CD8-positive, alpha-beta memory T cell (primary cell): ENCODE data around the gene PRKACB. TPM values are rescaled to one million over a fixed set of nuclear protein-coding genes. Genes with fewer than 3 reads are reported as not detected.
"Not testable (repeated sequence)": the region's sequence is repeated elsewhere in the genome, so short reads cannot be mapped to it uniquely, and the experiment has no call there.

Experiments
- CTCF ChIA-PET: fragments of 350-600 bp; sonication (Branson Sonifier 250); formaldehyde crosslinking; loops from one replicate; lab custom pipeline; 2021; ENCODE audit warnings: antibody characterized with exemption; lab: Charles Lee
- POLR2A ChIA-PET: fragments of 350-600 bp; sonication (Branson Sonifier 250); formaldehyde crosslinking; loops from one replicate; lab custom pipeline; 2021; ENCODE audit warnings: antibody characterized with exemption; lab: Charles Lee
- DNase-seq, 5 donors: peaks; one replicate each; pipeline versions ENCODE4 v3.0.0 to v3.0.0-alpha.2; 2020 to 2022; ENCODE audit warnings: mixed read lengths in 1 of 5
- H3K27ac ChIP-seq: one replicate; pipeline ENCODE4 v1.7.0; 2013; ENCODE audit warnings: low read depth, mild to moderate bottlenecking, low read length, moderate library complexity
- H3K27me3 ChIP-seq: 2 replicates; pipeline ENCODE4 v1.7.0; 2013; ENCODE audit warnings: low read length, mild to moderate bottlenecking; ENCODE audit not compliant: insufficient read depth, poor library complexity, severe bottlenecking
- H3K36me3 ChIP-seq: 2 replicates; pipeline ENCODE4 v1.7.0; 2013; ENCODE audit warnings: mild to moderate bottlenecking, low read length, moderate library complexity; ENCODE audit not compliant: insufficient read depth
- H3K4me1 ChIP-seq: 2 replicates; pipeline ENCODE4 v1.7.0; 2013; ENCODE audit warnings: mild to moderate bottlenecking, low read length, moderate library complexity; ENCODE audit not compliant: insufficient read depth
- H3K4me3 ChIP-seq: 2 replicates; pipeline ENCODE4 v1.7.0; 2013; ENCODE audit warnings: mild to moderate bottlenecking, low read length
- H3K9me3 ChIP-seq: 2 replicates; pipeline ENCODE4 v1.7.0; 2013; ENCODE audit warnings: mild to moderate bottlenecking, low read length
- H3K27ac Mint-ChIP-seq, 8 donors: one replicate each; pipeline ENCODE4 v1.8.0; 2020 to 2021; ENCODE audit warnings: mixed read lengths in 8 of 8, mild to moderate bottlenecking in 6 of 8, inconsistent platforms in 3 of 8, moderate library complexity in 3 of 8
- H3K27me3 Mint-ChIP-seq, 2 donors: one replicate each; pipeline ENCODE4 v1.8.0; 2020 to 2021; ENCODE audit warnings: mixed read lengths in 2 of 2, mild to moderate bottlenecking in 1 of 2, moderate library complexity in 1 of 2
- H3K36me3 Mint-ChIP-seq, 3 donors: one replicate each; pipeline ENCODE4 v1.8.0; 2020 to 2021; ENCODE audit warnings: mixed read lengths in 3 of 3, inconsistent platforms in 1 of 3, mild to moderate bottlenecking in 1 of 3
- H3K4me1 Mint-ChIP-seq, 3 donors: one replicate each; pipeline ENCODE4 v1.8.0; 2020 to 2021; ENCODE audit warnings: mixed read lengths in 3 of 3, inconsistent platforms in 1 of 3, mild to moderate bottlenecking in 1 of 3
- H3K4me3 Mint-ChIP-seq, 7 donors: one replicate each; pipeline ENCODE4 v1.8.0; 2020 to 2021; ENCODE audit warnings: mixed read lengths in 7 of 7, mild to moderate bottlenecking in 6 of 7, moderate library complexity in 4 of 7, inconsistent platforms in 2 of 7
- H3K9me3 Mint-ChIP-seq, 5 donors: one replicate each; pipeline ENCODE4 v1.8.0; 2020 to 2022; ENCODE audit warnings: mixed read lengths in 5 of 5, mild to moderate bottlenecking in 3 of 5, moderate library complexity in 2 of 5, inconsistent platforms in 1 of 5
- polyA plus RNA-seq: library from polyadenylated mRNA; unstranded; fragments of 300-500 nt; fragmentation: Illumina TruSeq; gene quantifications from one replicate; pipeline ENCODE4 v1.2.3, GENCODE V29; 2021
- total RNA-seq, 2 experiments: library from RNA; stranded (reverse); gene quantifications; one replicate each; pipeline ENCODE4 v1.2.3, GENCODE V29; 2021

The PRKACB gene
- total and polyA plus RNA-seq, 3 experiments from 2014 or later: 47.7 to 97.5 (median 54.6) TPM

DNA sequence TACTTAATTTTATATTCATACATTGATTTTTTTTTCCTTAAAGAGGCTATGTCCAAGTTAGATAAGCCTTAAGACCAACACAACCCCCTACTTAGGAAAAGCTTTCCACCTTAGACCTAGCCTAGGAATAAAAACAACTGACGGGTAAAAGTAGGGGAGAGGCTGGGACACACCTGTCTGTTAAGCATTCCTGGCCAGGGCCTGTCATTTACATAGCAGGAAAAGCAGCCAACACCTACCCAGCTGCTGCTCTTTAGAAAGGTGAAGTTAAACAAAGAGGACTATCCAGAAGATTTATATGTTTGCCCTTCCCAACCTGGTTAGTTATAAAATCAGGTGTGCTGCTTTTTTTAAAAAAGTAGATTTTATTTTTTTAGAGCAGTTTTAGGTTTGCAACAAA lies 128.3 kb downstream of the PRKACB start:
- Histone ChIP-seq H3K4me3 (no peak overlapping the region), H3K27me3 (no peaks in the 10 kb centered on the region), H3K27ac (no peak overlapping the region), H3K9me3 (no peaks in the 10 kb centered on the region), H3K4me1 (no peaks in the 10 kb centered on the region), H3K36me3 (no peaks in the 10 kb centered on the region)
- no peak for DNase-seq
- peaks cover 7 to 13% (median 10%) of the 10 kb centered on the region in 3 donors for H3K4me1 Mint-ChIP-seq
- POLR2A ChIA-PET: no interaction called here
- no peak overlapping the region for H3K27ac Mint-ChIP-seq
- CTCF ChIA-PET: no interaction called here
- peaks cover 0 to 4% (median 0%) of the 10 kb centered on the region in 3 donors for H3K36me3 Mint-ChIP-seq
- H3K9me3 Mint-ChIP-seq: no peaks in the 10 kb centered on the region
- no peak overlapping the region for H3K4me3 Mint-ChIP-seq
- H3K27me3 Mint-ChIP-seq: peaks cover 0 to 3% of the 10 kb centered on the region in 2 donors

GRCh38 chr1:84277343-84278059 lies 133.4 kb downstream of the PRKACB start:
- no peak for DNase-seq
- H3K4me3 Mint-ChIP-seq: no peak overlapping the region
- no peaks in the 10 kb centered on the region for H3K36me3 ChIP-seq
- H3K4me1 Mint-ChIP-seq: no peaks in the 10 kb centered on the region
- no peak overlapping the region for H3K27ac ChIP-seq
- peaks cover 0 to 4% (median 0%) of the 10 kb centered on the region in 3 donors for H3K36me3 Mint-ChIP-seq
- no peaks in the 10 kb centered on the region for H3K9me3 Mint-ChIP-seq
- no peak overlapping the region for H3K27ac Mint-ChIP-seq
- ChIA-PET POLR2A (no interaction called here), CTCF (no interaction called here)
- H3K27me3 Mint-ChIP-seq: peaks cover 0 to 5% of the 10 kb centered on the region in 2 donors
- no peaks in the 10 kb centered on the region for H3K4me1 ChIP-seq
- H3K27me3 ChIP-seq: no peaks in the 10 kb centered on the region
- no peaks in the 10 kb centered on the region for H3K9me3 ChIP-seq
- no peak overlapping the region for H3K4me3 ChIP-seq

DNA sequence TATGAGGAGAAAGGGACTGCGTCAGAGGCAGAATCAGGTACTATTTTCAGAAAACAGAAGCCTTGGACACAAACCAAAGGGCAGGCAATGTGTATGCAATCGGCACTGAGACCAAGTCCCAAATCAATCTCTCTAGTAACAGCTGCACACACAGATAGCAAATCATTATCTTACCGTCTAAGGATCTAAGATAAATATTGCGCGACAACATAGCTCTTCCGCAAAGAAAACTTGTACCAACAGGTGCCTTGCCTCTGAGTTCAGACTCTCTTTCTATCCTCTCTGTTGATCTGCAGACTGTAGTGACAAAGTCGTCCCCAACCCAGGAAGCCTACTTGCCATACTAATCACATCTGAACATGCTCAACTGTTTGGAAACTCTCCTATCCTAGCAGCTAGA lies 134.8 kb downstream of the PRKACB start:
- Histone ChIP-seq H3K4me3 (no peak overlapping the region), H3K27me3 (no peaks in the 10 kb centered on the region), H3K36me3 (no peaks in the 10 kb centered on the region), H3K9me3 (no peaks in the 10 kb centered on the region), H3K4me1 (no peaks in the 10 kb centered on the region), H3K27ac (no peak overlapping the region)
- no peak for DNase-seq
- CTCF ChIA-PET: no interaction called here
- H3K9me3 Mint-ChIP-seq: no peaks in the 10 kb centered on the region
- no peak overlapping the region for H3K4me3 Mint-ChIP-seq
- H3K27me3 Mint-ChIP-seq: peaks cover 1 to 13% of the 10 kb centered on the region in 2 donors
- POLR2A ChIA-PET: no interaction called here
- no peak overlapping the region for H3K27ac Mint-ChIP-seq
- H3K36me3 Mint-ChIP-seq: no peaks in the 10 kb centered on the region
- H3K4me1 Mint-ChIP-seq: no peaks in the 10 kb centered on the region

GRCh38 chr1:84280912-84281311 lies 136.8 kb downstream of the PRKACB start:
- Histone ChIP-seq H3K9me3 (no peaks in the 10 kb centered on the region), H3K27me3 (peaks cover 5% of the 10 kb centered on the region), H3K27ac (no peak overlapping the region), H3K4me3 (no peak overlapping the region), H3K4me1 (no peaks in the 10 kb centered on the region), H3K36me3 (no peaks in the 10 kb centered on the region)
- no peak overlapping the region for H3K4me3 Mint-ChIP-seq
- no peak overlapping the region for H3K27ac Mint-ChIP-seq
- H3K27me3 Mint-ChIP-seq: peaks cover 3 to 29% of the 10 kb centered on the region in 2 donors
- H3K4me1 Mint-ChIP-seq: no peaks in the 10 kb centered on the region
- ChIA-PET CTCF (no interaction called here), POLR2A (no interaction called here)
- peaks cover 0 to 5% (median 4%) of the 10 kb centered on the region in 5 donors for H3K9me3 Mint-ChIP-seq
- no peak for DNase-seq
- peaks cover 0 to 9% (median 1%) of the 10 kb centered on the region in 3 donors for H3K36me3 Mint-ChIP-seq

- CTCF ChIA-PET: no interaction called here
- DNase-seq: no peak
- Mint-ChIP-seq H3K27ac (peak overlapping the region in 1 of 8 donors; percentile 1), H3K36me3 (peaks cover 0 to 22% (median 1%) of the 10 kb centered on the region in 3 donors), H3K9me3 (peaks cover 7 to 23% (median 20%) of the 10 kb centered on the region in 5 donors), H3K4me1 (no peaks in the 10 kb centered on the region), H3K4me3 (no peak overlapping the region), H3K27me3 (peaks cover 6 to 26% of the 10 kb centered on the region in 2 donors)
- H3K36me3 ChIP-seq: no peaks in the 10 kb centered on the region
- no peaks in the 10 kb centered on the region for H3K4me1 ChIP-seq
- H3K27me3 ChIP-seq: peaks cover 5% of the 10 kb centered on the region
- POLR2A ChIA-PET: no interaction called here
- no peaks in the 10 kb centered on the region for H3K9me3 ChIP-seq
- H3K27ac ChIP-seq: no peak overlapping the region
- H3K4me3 ChIP-seq: no peak overlapping the region
Observed at GRCh38 chr1:84282780-84283333, 138.8 kb downstream of the PRKACB start.

GRCh38 chr1:84283381-84283780 lies 139.3 kb downstream of the PRKACB start:
- ChIA-PET CTCF (no interaction called here), POLR2A (no interaction called here)
- Mint-ChIP-seq H3K27me3 (peaks cover 6 to 26% of the 10 kb centered on the region in 2 donors), H3K27ac (no peak overlapping the region), H3K36me3 (peaks cover 0 to 22% (median 1%) of the 10 kb centered on the region in 3 donors), H3K4me3 (no peak overlapping the region), H3K9me3 (peaks cover 7 to 24% (median 21%) of the 10 kb centered on the region in 5 donors), H3K4me1 (no peaks in the 10 kb centered on the region)
- H3K9me3 ChIP-seq: no peaks in the 10 kb centered on the region
- no peak overlapping the region for H3K27ac ChIP-seq
- H3K27me3 ChIP-seq: peaks cover 5% of the 10 kb centered on the region
- DNase-seq: no peak
- no peaks in the 10 kb centered on the region for H3K4me1 ChIP-seq
- no peaks in the 10 kb centered on the region for H3K36me3 ChIP-seq
- no peak overlapping the region for H3K4me3 ChIP-seq

- H3K4me1 Mint-ChIP-seq: no peaks in the 10 kb centered on the region
- H3K36me3 Mint-ChIP-seq: peaks cover 0 to 22% (median 1%) of the 10 kb centered on the region in 3 donors
- no peak overlapping the region for H3K4me3 Mint-ChIP-seq
- H3K27me3 Mint-ChIP-seq: peaks cover 8 to 26% of the 10 kb centered on the region in 2 donors
- H3K27ac Mint-ChIP-seq: no peak overlapping the region
- CTCF ChIA-PET: no interaction called here
- H3K4me1 ChIP-seq: no peaks in the 10 kb centered on the region
- no peak overlapping the region for H3K27ac ChIP-seq
- H3K36me3 ChIP-seq: no peaks in the 10 kb centered on the region
- DNase-seq: no peak
- H3K9me3 ChIP-seq: no peaks in the 10 kb centered on the region
- peaks cover 7 to 37% (median 34%) of the 10 kb centered on the region in 5 donors for H3K9me3 Mint-ChIP-seq
- H3K27me3 ChIP-seq: peaks cover 5% of the 10 kb centered on the region
- POLR2A ChIA-PET: no interaction called here
- no peak overlapping the region for H3K4me3 ChIP-seq
Observed at GRCh38 chr1:84286071-84286470, 142.0 kb downstream of the PRKACB start.

DNA sequence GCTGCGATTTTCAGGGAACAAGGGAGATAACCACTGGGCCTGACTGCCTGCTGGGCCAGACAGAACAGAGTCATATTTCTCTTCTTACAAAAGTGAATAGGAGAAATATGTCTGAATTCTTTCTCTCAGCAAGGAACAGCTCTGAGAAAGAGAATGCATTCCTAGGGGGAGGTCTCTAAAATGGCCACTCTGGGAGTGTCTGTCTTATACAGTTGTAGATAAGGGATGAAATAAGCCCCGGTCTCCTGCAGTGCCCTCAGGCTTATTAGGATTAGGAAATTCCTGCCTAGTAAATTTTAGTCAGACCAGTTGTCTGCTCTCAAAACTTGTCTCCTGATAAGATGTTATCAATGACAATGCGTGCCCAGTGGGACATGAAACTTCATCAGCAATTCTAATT lies 143.3 kb downstream of the PRKACB start:
- Mint-ChIP-seq H3K27me3 (peaks cover 10 to 25% of the 10 kb centered on the region in 2 donors), H3K36me3 (peaks cover 0 to 22% (median 4%) of the 10 kb centered on the region in 3 donors), H3K9me3 (peaks cover 7 to 37% (median 34%) of the 10 kb centered on the region in 5 donors)
- H3K36me3 ChIP-seq, H3K4me1 ChIP-seq, H3K4me3 Mint-ChIP-seq, POLR2A ChIA-PET, H3K27ac ChIP-seq, H3K4me1 Mint-ChIP-seq, CTCF ChIA-PET, DNase-seq, H3K9me3 ChIP-seq, H3K27ac Mint-ChIP-seq, H3K27me3 ChIP-seq, H3K4me3 ChIP-seq: not testable (repeated sequence)
